SK-N-SH (cell line): Measurements from ENCODE around the gene MCC. TPM values are rescaled to one million over a fixed set of nuclear protein-coding genes. Genes with fewer than 3 reads are reported as not detected.

Experiments
- CTCF ChIA-PET: fragments of 300-600, 350-600 bp; formaldehyde crosslinking; extraction: SDS; loops from one replicate; lab custom pipeline; 2021; lab: Yijun Ruan, JAX
- POLR2A ChIA-PET: fragments of 350-600 bp; sonication (Branson Sonifier 250); formaldehyde crosslinking; extraction: SDS; loops from one replicate; lab custom pipeline; 2020; ENCODE audit warnings: antibody characterized with exemption, inconsistent platforms; lab: Yijun Ruan, JAX
- DNase-seq: peaks from one replicate; pipeline ENCODE4 v3.0.0; 2012
- H2AFZ ChIP-seq: fragments of 200-600 bp; sonication (generic); 2 replicates; pipeline ENCODE4 v1.8.1; 2016; ENCODE audit warnings: antibody characterized with exemption, mild to moderate bottlenecking, low read depth
- H3F3A ChIP-seq: fragments of 200-600 bp; sonication (generic); replicated peaks from 2 replicates; pipeline ENCODE3; 2016; ENCODE audit warnings: antibody characterized with exemption, mild to moderate bottlenecking; ENCODE audit not compliant: insufficient read depth
- H3K27ac ChIP-seq, 2 experiments: fragments of 200-500 bp in 1 of 2; fragments of 200-600 bp in 1 of 2; sonication (Bioruptor generic) in 1 of 2; sonication (generic), shearing (Covaris generic) in 1 of 2; 2 replicates each; pipeline versions ENCODE4 v1.5.1 to v1.6.1; 2014 to 2016; ENCODE audit warnings: low read depth in 2 of 2, inconsistent platforms in 1 of 2, low read length in 1 of 2, mild to moderate bottlenecking in 1 of 2, mixed read lengths in 1 of 2
- H3K27me3 ChIP-seq: fragments of 200-600 bp; sonication (generic), shearing (Covaris generic); 2 replicates; pipeline ENCODE4 v1.6.1; 2016; ENCODE audit warnings: mixed run types; ENCODE audit not compliant: insufficient read depth
- H3K36me3 ChIP-seq, 2 experiments: fragments of 200-500 bp in 1 of 2; fragments of 200-600 bp in 1 of 2; sonication (Bioruptor generic) in 1 of 2; sonication (generic) in 1 of 2; replicated peaks in 1 of 2; 2 replicates each; pipeline versions ENCODE3 to v1.5.1; 2014 to 2016; ENCODE audit warnings: low read length in 1 of 2, mild to moderate bottlenecking in 1 of 2; ENCODE audit not compliant: insufficient read depth in 2 of 2, control insufficient read depth in 1 of 2
- H3K4me1 ChIP-seq, 2 experiments: fragments of 200-500 bp in 1 of 2; fragments of 200-600 bp in 1 of 2; sonication (Bioruptor generic) in 1 of 2; sonication (generic), shearing (Covaris generic) in 1 of 2; 2 replicates each; pipeline versions ENCODE4 v1.5.1 to v1.6.1; 2014 to 2016; ENCODE audit warnings: low read depth in 1 of 2, low read length in 1 of 2, mixed run types in 1 of 2; ENCODE audit not compliant: insufficient read depth in 2 of 2, control insufficient read depth in 1 of 2
- H3K4me2 ChIP-seq: fragments of 200-600 bp; sonication (generic), shearing (Covaris generic); 2 replicates; pipeline ENCODE4 v1.6.1; 2017; ENCODE audit warnings: mixed run types
- H3K4me3 ChIP-seq, 2 experiments: fragments of 200-500 bp in 1 of 2; fragments of 200-600 bp in 1 of 2; sonication (Bioruptor generic) in 1 of 2; sonication (generic), shearing (Covaris generic) in 1 of 2; 2 replicates each; pipeline versions ENCODE4 v1.5.1 to v1.8.1; 2014 to 2016; ENCODE audit warnings: low read depth in 2 of 2, inconsistent platforms in 1 of 2, low read length in 1 of 2, mild to moderate bottlenecking in 1 of 2, mixed read lengths in 1 of 2, moderate library complexity in 1 of 2
- H3K79me2 ChIP-seq: fragments of 200-600 bp; sonication (generic); 2 replicates; pipeline ENCODE4 v1.8.1; 2017; ENCODE audit warnings: mild to moderate bottlenecking; ENCODE audit not compliant: insufficient read depth
- H3K9ac ChIP-seq: fragments of 200-600 bp; sonication (generic); 2 replicates; pipeline ENCODE4 v1.6.1; 2017; ENCODE audit warnings: mixed run types
- H3K9me2 ChIP-seq: fragments of 200-600 bp; sonication (generic); 2 replicates; pipeline ENCODE4 v1.6.1; 2017; ENCODE audit warnings: mixed run types
- H3K9me3 ChIP-seq: fragments of 200-600 bp; sonication (generic); 2 replicates; pipeline ENCODE4 v1.6.1; 2017; ENCODE audit warnings: mixed run types, mild to moderate bottlenecking, moderate library complexity
- H4K20me1 ChIP-seq: fragments of 200-600 bp; sonication (generic); 2 replicates; pipeline ENCODE4 v1.6.1; 2017; ENCODE audit warnings: mild to moderate bottlenecking, mixed run types; ENCODE audit not compliant: insufficient read depth
- EP300 ChIP-seq, 2 experiments: IDR thresholded peaks; 2 replicates each; pipeline versions ENCODE4 v1.4.0 to v1.6.1; 2012; ENCODE audit warnings: borderline replicate concordance in 1 of 2, low read depth in 1 of 2, low read length in 1 of 2
- EZH2phosphoT487 ChIP-seq: fragments of 200-600 bp; sonication (generic); IDR thresholded peaks from 2 replicates; pipeline ENCODE4 v1.6.1; 2017; ENCODE audit warnings: low read depth, mixed run types, mild to moderate bottlenecking, antibody characterized with exemption, moderate library complexity, borderline replicate concordance
- GABPA ChIP-seq: IDR thresholded peaks from 2 replicates; pipeline ENCODE4 v1.4.0; 2012; ENCODE audit warnings: low read depth, mild to moderate bottlenecking
- GATA2 ChIP-seq: sonication (generic); formaldehyde crosslinking; IDR thresholded peaks from 2 replicates; pipeline ENCODE4 v1.5.0; 2020; ENCODE audit warnings: mild to moderate bottlenecking, missing genetic modification reagents
- MEF2A ChIP-seq: IDR thresholded peaks from 2 replicates; pipeline ENCODE4 v1.4.0; 2012; ENCODE audit warnings: low read depth, borderline replicate concordance
- NFIC ChIP-seq: IDR thresholded peaks from 2 replicates; pipeline ENCODE4 v1.4.0; 2012; ENCODE audit warnings: borderline replicate concordance
- POLR2AphosphoS5 ChIP-seq: IDR thresholded peaks from 2 replicates; pipeline ENCODE4 v1.6.1; 2012; ENCODE audit warnings: low read depth, low read length
- RAD21 ChIP-seq: IDR thresholded peaks from 2 replicates; pipeline ENCODE4 v1.6.1; 2012; ENCODE audit warnings: mild to moderate bottlenecking, low read length
- RCOR1 ChIP-seq: fragments of 150-350 bp; IDR thresholded peaks from 2 replicates; pipeline ENCODE4 v1.6.1; 2017; ENCODE audit warnings: antibody characterized with exemption, low read length
- RXRA ChIP-seq: IDR thresholded peaks from 2 replicates; pipeline ENCODE4 v1.4.0; 2012; ENCODE audit warnings: low read depth, mild to moderate bottlenecking, borderline replicate concordance
- SIN3A ChIP-seq: IDR thresholded peaks from 2 replicates; pipeline ENCODE4 v1.6.1; 2012; ENCODE audit warnings: low read depth, mild to moderate bottlenecking, low read length, moderate library complexity, borderline replicate concordance
- TAF1 ChIP-seq: IDR thresholded peaks from 2 replicates; pipeline ENCODE4 v1.6.1; 2012; ENCODE audit warnings: low read depth, mild to moderate bottlenecking, low read length, moderate library complexity, borderline replicate concordance
- TCF12 ChIP-seq: IDR thresholded peaks from 2 replicates; pipeline ENCODE4 v1.4.0; 2012
- YY1 ChIP-seq: IDR thresholded peaks from 2 replicates; pipeline ENCODE4 v1.4.0; 2012; ENCODE audit warnings: low read depth, mild to moderate bottlenecking
- WGBS: methylation state at CpG from one replicate; pipeline ENCODE4 v1.1.6; 2017; ENCODE audit warnings: low lambda C conversion rate; 5-methylcytosine and 5-hydroxymethylcytosine counted together
- polyA plus RNA-seq, 3 experiments: library from polyadenylated mRNA; depleted of rRNA; stranded (reverse); fragments of >200 nt; gene quantifications; 2 replicates each; pipeline ENCODE4 v1.2.3, GENCODE V29; 2012
- TF ChIP-seq, protein P1 (sequence below): IDR thresholded peaks from 2 replicates; pipeline ENCODE4 v1.6.1; 2012; ENCODE audit warnings: mild to moderate bottlenecking, low read depth, low read length, moderate library complexity
- TF ChIP-seq, protein P2 (sequence below): IDR thresholded peaks from 2 replicates; pipeline ENCODE4 v1.4.0; 2012; ENCODE audit warnings: low read depth, borderline replicate concordance
- TF ChIP-seq, protein P3 (sequence below): IDR thresholded peaks from 2 replicates; pipeline ENCODE4 v1.4.0; 2012; ENCODE audit warnings: low read depth, borderline replicate concordance

MCC gene
- polyA plus RNA-seq, 1 of the 3 experiments (the other 2 are of a cell fraction) = 3.6 TPM

DNA sequence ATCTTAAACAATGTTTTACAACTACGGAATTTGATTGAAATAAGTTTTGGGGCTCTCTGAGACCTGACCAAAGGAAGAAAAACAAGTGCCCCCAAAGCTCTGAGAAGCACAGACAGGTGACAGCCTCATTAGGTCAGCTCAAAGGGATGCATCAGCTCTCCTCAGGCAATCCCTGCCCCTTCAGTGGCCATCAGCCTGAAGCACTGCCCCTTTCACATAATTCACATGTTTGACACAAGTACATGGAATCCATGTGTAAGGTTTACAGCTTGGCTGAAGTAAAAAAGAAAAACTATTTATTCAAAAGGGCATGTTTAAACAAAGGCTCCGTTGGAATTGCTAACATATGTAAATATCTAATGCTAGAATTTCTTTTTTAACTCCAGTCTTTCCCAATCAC lies 109.7 kb downstream of the MCC start:
- Histone ChIP-seq H3K36me3 (no peaks in the 10 kb centered on the region), H3F3A (no peaks in the 10 kb centered on the region), H3K4me3 (no peak overlapping the region), H3K9me2 (no peaks in the 10 kb centered on the region), H4K20me1 (no peaks in the 10 kb centered on the region), H3K4me2 (no peak overlapping the region), H3K27ac (no peak overlapping the region), H3K4me1 (no peaks in the 10 kb centered on the region), H2AFZ (no peak overlapping the region), H3K9me3 (no peaks in the 10 kb centered on the region), H3K9ac (no peak overlapping the region), H3K79me2 (no peaks in the 10 kb centered on the region; the same call in 1 of the 2 replicates), H3K27me3 (no peaks in the 10 kb centered on the region)
- no peak for DNase-seq
- no peak for TF ChIP-seq TAF1
- 33% methylated on average over 2 of the region's 2 CpGs for WGBS
- POLR2A ChIA-PET = no interaction called here
- CTCF ChIA-PET = interaction anchor here (0.8 to 2.8 kb wide), 16 partner anchors 9 to 382 kb away, joined by 3 to 46 read pairs (median 6); partner anchors contain the start of genes MCC and YTHDC2

DNA sequence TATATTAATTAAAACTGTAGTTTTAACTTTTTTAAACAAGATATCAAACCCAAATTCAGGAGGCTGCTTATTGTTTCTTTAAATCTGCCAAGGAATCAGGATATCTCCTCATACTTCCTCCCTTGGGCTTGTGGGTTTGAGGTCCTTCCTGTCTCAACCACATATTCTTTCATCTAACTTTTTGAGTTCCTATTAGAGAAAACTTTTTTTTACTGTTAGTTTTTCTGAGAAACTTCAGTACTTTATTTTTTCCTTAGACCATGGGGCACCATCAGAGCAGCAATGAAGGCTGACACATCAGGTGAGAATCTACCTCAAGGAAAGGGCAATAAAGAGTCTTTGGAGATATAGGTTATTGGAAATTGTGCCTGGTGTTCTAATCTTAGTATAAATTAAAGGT lies 110.2 kb downstream of the MCC start:
- CTCF ChIA-PET = interaction anchor here (0.8 to 2.8 kb wide), 12 partner anchors 9 to 382 kb away, joined by 3 to 46 read pairs (median 6); partner anchors contain the start of genes MCC and YTHDC2

DNA sequence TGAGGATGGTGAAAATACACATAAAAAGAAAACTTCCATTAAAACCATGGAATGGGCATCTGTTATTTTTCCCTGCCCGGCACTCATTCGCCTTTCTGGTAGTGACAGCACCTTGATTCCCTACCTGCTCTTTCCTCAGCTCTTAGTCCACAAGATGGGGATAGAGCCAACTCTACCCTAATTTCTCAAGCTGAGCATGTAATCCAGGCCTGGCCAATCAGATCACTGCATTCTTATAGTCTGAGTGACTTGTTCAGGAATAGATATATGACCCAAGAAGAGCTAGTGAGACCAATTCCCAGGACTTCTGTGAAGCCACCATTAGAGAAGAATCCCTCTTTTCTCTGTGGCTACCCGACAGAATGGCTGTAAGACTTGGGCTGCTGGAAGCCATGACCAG lies 111.6 kb downstream of the MCC start:
- DNase-seq = no peak
- Histone ChIP-seq H3K27me3 (no peaks in the 10 kb centered on the region), H3K9me3 (no peaks in the 10 kb centered on the region), H3K4me2 (no peak overlapping the region), H3K4me3 (no peak overlapping the region), H3K79me2 (no peaks in the 10 kb centered on the region; the same call in 1 of the 2 replicates), H3K9me2 (no peaks in the 10 kb centered on the region), H3F3A (no peaks in the 10 kb centered on the region), H4K20me1 (no peaks in the 10 kb centered on the region), H3K9ac (no peak overlapping the region), H2AFZ (no peak overlapping the region), H3K4me1 (no peaks in the 10 kb centered on the region; a peak in 1 of 4 replicates), H3K27ac (no peak overlapping the region), H3K36me3 (no peaks in the 10 kb centered on the region)
- WGBS = 66% methylated on average over 3 of the region's 3 CpGs
- ChIA-PET POLR2A (no interaction called here), CTCF (interaction anchor here (0.9 to 3.2 kb wide), 7 partner anchors 10 to 381 kb away, joined by 3 to 16 read pairs (median 4); partner anchors contain the start of gene YTHDC2)
- TF ChIP-seq SIN3A = no peak
- no peak for TF ChIP-seq TCF12
- no peak for TF ChIP-seq EZH2phosphoT487
- TF ChIP-seq RXRA = no peak
- no peak for TF ChIP-seq EP300 (IDR thresholded peaks at IDR 0.05; ENCODE audit: borderline replicate concordance in 1 of 2, low read depth in 1 of 2, low read length in 1 of 2)
- no peak for TF ChIP-seq YY1
- no peak for TF ChIP-seq NFIC
- TF ChIP-seq, protein P1, sequence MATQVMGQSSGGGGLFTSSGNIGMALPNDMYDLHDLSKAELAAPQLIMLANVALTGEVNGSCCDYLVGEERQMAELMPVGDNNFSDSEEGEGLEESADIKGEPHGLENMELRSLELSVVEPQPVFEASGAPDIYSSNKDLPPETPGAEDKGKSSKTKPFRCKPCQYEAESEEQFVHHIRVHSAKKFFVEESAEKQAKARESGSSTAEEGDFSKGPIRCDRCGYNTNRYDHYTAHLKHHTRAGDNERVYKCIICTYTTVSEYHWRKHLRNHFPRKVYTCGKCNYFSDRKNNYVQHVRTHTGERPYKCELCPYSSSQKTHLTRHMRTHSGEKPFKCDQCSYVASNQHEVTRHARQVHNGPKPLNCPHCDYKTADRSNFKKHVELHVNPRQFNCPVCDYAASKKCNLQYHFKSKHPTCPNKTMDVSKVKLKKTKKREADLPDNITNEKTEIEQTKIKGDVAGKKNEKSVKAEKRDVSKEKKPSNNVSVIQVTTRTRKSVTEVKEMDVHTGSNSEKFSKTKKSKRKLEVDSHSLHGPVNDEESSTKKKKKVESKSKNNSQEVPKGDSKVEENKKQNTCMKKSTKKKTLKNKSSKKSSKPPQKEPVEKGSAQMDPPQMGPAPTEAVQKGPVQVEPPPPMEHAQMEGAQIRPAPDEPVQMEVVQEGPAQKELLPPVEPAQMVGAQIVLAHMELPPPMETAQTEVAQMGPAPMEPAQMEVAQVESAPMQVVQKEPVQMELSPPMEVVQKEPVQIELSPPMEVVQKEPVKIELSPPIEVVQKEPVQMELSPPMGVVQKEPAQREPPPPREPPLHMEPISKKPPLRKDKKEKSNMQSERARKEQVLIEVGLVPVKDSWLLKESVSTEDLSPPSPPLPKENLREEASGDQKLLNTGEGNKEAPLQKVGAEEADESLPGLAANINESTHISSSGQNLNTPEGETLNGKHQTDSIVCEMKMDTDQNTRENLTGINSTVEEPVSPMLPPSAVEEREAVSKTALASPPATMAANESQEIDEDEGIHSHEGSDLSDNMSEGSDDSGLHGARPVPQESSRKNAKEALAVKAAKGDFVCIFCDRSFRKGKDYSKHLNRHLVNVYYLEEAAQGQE = no peak
- no peak for TF ChIP-seq GABPA

More for the DNA sequence above, 110.2 kb downstream of the MCC start:
- H3K9me3 ChIP-seq = no peaks in the 10 kb centered on the region
- H3K27ac ChIP-seq = no peak overlapping the region
- H3K9me2 ChIP-seq = no peaks in the 10 kb centered on the region
- H3K27me3 ChIP-seq = no peaks in the 10 kb centered on the region
- H3K36me3 ChIP-seq = no peaks in the 10 kb centered on the region
- POLR2A ChIA-PET = no interaction called here
- no peaks in the 10 kb centered on the region for H4K20me1 ChIP-seq
- H3K4me1 ChIP-seq = no peaks in the 10 kb centered on the region
- H3K79me2 ChIP-seq = no peaks in the 10 kb centered on the region; the same call in 1 of the 2 replicates
- H3K4me2 ChIP-seq = no peak overlapping the region
- H3K4me3 ChIP-seq = no peak overlapping the region
- DNase-seq = no peak
- H3K9ac ChIP-seq = no peak overlapping the region
- TF ChIP-seq, protein P2, sequence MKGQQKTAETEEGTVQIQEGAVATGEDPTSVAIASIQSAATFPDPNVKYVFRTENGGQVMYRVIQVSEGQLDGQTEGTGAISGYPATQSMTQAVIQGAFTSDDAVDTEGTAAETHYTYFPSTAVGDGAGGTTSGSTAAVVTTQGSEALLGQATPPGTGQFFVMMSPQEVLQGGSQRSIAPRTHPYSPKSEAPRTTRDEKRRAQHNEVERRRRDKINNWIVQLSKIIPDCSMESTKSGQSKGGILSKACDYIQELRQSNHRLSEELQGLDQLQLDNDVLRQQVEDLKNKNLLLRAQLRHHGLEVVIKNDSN = no peak
- TF ChIP-seq GABPA (no peak), POLR2AphosphoS5 (no peak), RAD21 (no peak), RCOR1 (no peak), MEF2A (no peak), NFIC (no peak), GATA2 (CRISPR knock-in tag) (no peak)
- TF ChIP-seq, protein P3, sequence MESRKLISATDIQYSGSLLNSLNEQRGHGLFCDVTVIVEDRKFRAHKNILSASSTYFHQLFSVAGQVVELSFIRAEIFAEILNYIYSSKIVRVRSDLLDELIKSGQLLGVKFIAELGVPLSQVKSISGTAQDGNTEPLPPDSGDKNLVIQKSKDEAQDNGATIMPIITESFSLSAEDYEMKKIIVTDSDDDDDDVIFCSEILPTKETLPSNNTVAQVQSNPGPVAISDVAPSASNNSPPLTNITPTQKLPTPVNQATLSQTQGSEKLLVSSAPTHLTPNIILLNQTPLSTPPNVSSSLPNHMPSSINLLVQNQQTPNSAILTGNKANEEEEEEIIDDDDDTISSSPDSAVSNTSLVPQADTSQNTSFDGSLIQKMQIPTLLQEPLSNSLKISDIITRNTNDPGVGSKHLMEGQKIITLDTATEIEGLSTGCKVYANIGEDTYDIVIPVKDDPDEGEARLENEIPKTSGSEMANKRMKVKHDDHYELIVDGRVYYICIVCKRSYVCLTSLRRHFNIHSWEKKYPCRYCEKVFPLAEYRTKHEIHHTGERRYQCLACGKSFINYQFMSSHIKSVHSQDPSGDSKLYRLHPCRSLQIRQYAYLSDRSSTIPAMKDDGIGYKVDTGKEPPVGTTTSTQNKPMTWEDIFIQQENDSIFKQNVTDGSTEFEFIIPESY = no peak
- H2AFZ ChIP-seq = no peak overlapping the region
- no peaks in the 10 kb centered on the region for H3F3A ChIP-seq
